ENCODE results near the gene SFT2D1.
"Not testable (repeated sequence)": the region's sequence is repeated elsewhere in the genome, so short reads cannot be mapped to it uniquely, and the experiment has no call there.

Gene SFT2D1

GRCh38 chr6:166342349-166343149 lies at the start of gene SFT2D1:
Gene SFT2D1, minus strand, starts transcription at chr6:166342545. Its CDS starts 64 bp downstream, at chr6:166342481.
- DNase-seq (ENCODE audit: extremely low read depth, low read depth), result peak; percentile 62
- TF ChIP-seq CTCF (IDR thresholded peaks at IDR 0.05; ENCODE audit: low read depth, low read length), result no peak

GRCh38 chr6:166389119-166389518 lies 46.8 kb upstream of the SFT2D1 start:
- DNase-seq (ENCODE audit: extremely low read depth, low read depth), result no peak
- no peak for TF ChIP-seq CTCF (IDR thresholded peaks at IDR 0.05; ENCODE audit: low read depth, low read length)

GRCh38 chr6:166388290-166389004 lies 46.1 kb upstream of the SFT2D1 start:
- TF ChIP-seq CTCF (IDR thresholded peaks at IDR 0.05; ENCODE audit: low read depth, low read length), result no peak
- no peak for DNase-seq (ENCODE audit: extremely low read depth, low read depth)

GRCh38 chr6:166387642-166388289 lies 45.4 kb upstream of the SFT2D1 start:
- DNase-seq (ENCODE audit: extremely low read depth, low read depth), result no peak
- no peak for TF ChIP-seq CTCF (IDR thresholded peaks at IDR 0.05; ENCODE audit: low read depth, low read length)

GRCh38 chr6:166387098-166387497 lies 44.8 kb upstream of the SFT2D1 start:
- DNase-seq (ENCODE audit: extremely low read depth, low read depth), result not testable (repeated sequence)

GRCh38 chr6:166386111-166386510 lies 43.8 kb upstream of the SFT2D1 start:
- no peak for TF ChIP-seq CTCF (IDR thresholded peaks at IDR 0.05; ENCODE audit: low read depth, low read length)
- no peak for DNase-seq (ENCODE audit: extremely low read depth, low read depth)

DNA sequence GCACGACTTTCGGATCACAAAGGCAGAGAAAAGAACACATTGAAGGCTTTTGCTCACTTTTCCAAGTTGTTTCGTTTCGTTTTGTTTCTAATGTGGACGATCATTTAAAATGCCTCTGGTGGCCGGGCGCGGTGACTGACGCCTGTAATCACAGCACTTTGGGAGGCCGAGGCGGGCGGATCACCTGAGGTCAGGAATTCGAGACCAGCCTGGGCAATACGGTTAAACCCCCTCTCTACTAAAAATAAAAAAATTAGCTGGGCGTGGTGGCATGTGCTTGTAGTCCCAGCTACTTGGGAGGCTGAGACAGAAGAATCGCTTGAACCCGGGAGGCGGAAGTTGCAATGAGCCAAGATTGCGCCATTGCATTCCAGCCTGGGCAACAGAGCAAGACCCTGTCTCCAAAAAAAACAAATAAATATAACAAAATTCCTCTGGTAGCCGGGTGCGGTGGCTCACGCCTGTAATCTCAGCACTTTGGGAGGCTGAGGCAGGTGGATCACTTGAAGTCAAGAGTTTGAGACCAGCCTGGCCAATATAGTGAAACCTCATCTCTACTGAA lies 41.5 kb upstream of the SFT2D1 start:
- DNase-seq (ENCODE audit: extremely low read depth, low read depth), result not testable (repeated sequence)
